Measurements from ENCODE around the gene RBM45. TPM values are rescaled to one million over a fixed set of nuclear protein-coding genes. Genes with fewer than 3 reads are reported as not detected.

RBM45 gene
- total RNA-seq, 1 experiment from 2014 or later, result 10.5 TPM

- H3K9me3 ChIP-seq (ENCODE audit: low read length), result no peaks in the 10 kb centered on the region
These were observed 31.2 kb downstream of the RBM45 start for GRCh38 chr2:178143481-178143880.

GRCh38 chr2:178152033-178152432, 39.8 kb downstream of the RBM45 start:
- Histone ChIP-seq H3K27ac (ENCODE audit: low read length) (no peak overlapping the region), H3K4me3 (ENCODE audit: low read length) (no peak overlapping the region), H3K4me1 (ENCODE audit: insufficient read depth, low read length) (no peaks in the 10 kb centered on the region), H3K9ac (ENCODE audit: low read length) (no peak overlapping the region), H3K79me2 (ENCODE audit: low read length) (no peaks in the 10 kb centered on the region), H4K20me1 (ENCODE audit: low read length) (no peaks in the 10 kb centered on the region), H3K9me2 (replicated peaks; ENCODE audit: low read length) (no peaks in the 10 kb centered on the region), H3K9me3 (ENCODE audit: low read length) (no peaks in the 10 kb centered on the region), H3K36me3 (ENCODE audit: low read depth, low read length) (no peaks in the 10 kb centered on the region), H3F3A (ENCODE audit: low read length, unreplicated experiment) (no peaks in the 10 kb centered on the region), H2AFZ (ENCODE audit: low read length) (no peak overlapping the region), H3K4me2 (ENCODE audit: low read length) (no peak overlapping the region), H3K27me3 (ENCODE audit: low read length) (no peaks in the 10 kb centered on the region)
- no peak for TF ChIP-seq CTCF (conservative IDR thresholded peaks at IDR 0.05; ENCODE audit: low read depth, low read length)
- no peak for DNase-seq
- CTCF ChIA-PET, result no interaction called here
- ATAC-seq, result no peak
- intact Hi-C loops (cut with micrococcal nuclease), result no loop called here
- POLR2A ChIA-PET (ENCODE audit: unreplicated experiment), result no interaction called here
- no TSS peak for BruUV-seq (replicated peaks)

More at GRCh38 chr2:178143481-178143880, 31.2 kb downstream of the RBM45 start:
- Histone ChIP-seq H3K4me2 (ENCODE audit: low read length) (no peak overlapping the region), H3K79me2 (ENCODE audit: low read length) (no peaks in the 10 kb centered on the region), H3K4me1 (ENCODE audit: insufficient read depth, low read length) (peaks cover 12% of the 10 kb centered on the region), H3K4me3 (ENCODE audit: low read length) (no peak overlapping the region), H3K27ac (ENCODE audit: low read length) (no peak overlapping the region), H3K27me3 (ENCODE audit: low read length) (no peaks in the 10 kb centered on the region), H2AFZ (ENCODE audit: low read length) (no peak overlapping the region), H3F3A (ENCODE audit: low read length, unreplicated experiment) (peaks cover 5% of the 10 kb centered on the region), H4K20me1 (ENCODE audit: low read length) (no peaks in the 10 kb centered on the region), H3K36me3 (ENCODE audit: low read depth, low read length) (no peaks in the 10 kb centered on the region), H3K9ac (ENCODE audit: low read length) (no peak overlapping the region), H3K9me2 (replicated peaks; ENCODE audit: low read length) (no peaks in the 10 kb centered on the region)
- CTCF ChIA-PET, result interaction anchor here (0.6 kb wide), 1 partner anchor 611 kb away, joined by 3 read pairs; no protein-coding TSS in a partner anchor
- no TSS peak for BruUV-seq (replicated peaks)
- TF ChIP-seq CTCF (conservative IDR thresholded peaks at IDR 0.05; ENCODE audit: low read depth, low read length), result no peak
- no peak for TF ChIP-seq EZH2phosphoT487 (IDR thresholded peaks at IDR 0.05; ENCODE audit: borderline replicate concordance, low read length)
- TF ChIP-seq EZH2 (IDR thresholded peaks at IDR 0.05; ENCODE audit: low read length, unreplicated experiment), result no peak
- DNase-seq (no peak), ATAC-seq (no peak)
- intact Hi-C loops (cut with micrococcal nuclease), result no loop called here
- POLR2A ChIA-PET (ENCODE audit: unreplicated experiment), result no interaction called here

GRCh38 chr2:178152542-178152941, 40.3 kb downstream of the RBM45 start:
- CTCF ChIA-PET, result no interaction called here
- no peak overlapping the region for H3K4me3 ChIP-seq (ENCODE audit: low read length)
- ATAC-seq, result no peak
- no peak overlapping the region for H3K9ac ChIP-seq (ENCODE audit: low read length)
- no TSS peak for BruUV-seq (replicated peaks)
- no peaks in the 10 kb centered on the region for H3K9me2 ChIP-seq (replicated peaks; ENCODE audit: low read length)
- H3K9me3 ChIP-seq (ENCODE audit: low read length), result no peaks in the 10 kb centered on the region
- intact Hi-C loops (cut with micrococcal nuclease), result no loop called here
- no peak for DNase-seq
- no peaks in the 10 kb centered on the region for H3K36me3 ChIP-seq (ENCODE audit: low read depth, low read length)
- POLR2A ChIA-PET (ENCODE audit: unreplicated experiment), result no interaction called here
- no peaks in the 10 kb centered on the region for H3K79me2 ChIP-seq (ENCODE audit: low read length)
- no peaks in the 10 kb centered on the region for H3K27me3 ChIP-seq (ENCODE audit: low read length)
- no peaks in the 10 kb centered on the region for H3F3A ChIP-seq (ENCODE audit: low read length, unreplicated experiment)
- H3K4me1 ChIP-seq (ENCODE audit: insufficient read depth, low read length), result no peaks in the 10 kb centered on the region
- no peak overlapping the region for H3K27ac ChIP-seq (ENCODE audit: low read length)
- H3K4me2 ChIP-seq (ENCODE audit: low read length), result no peak overlapping the region
- no peaks in the 10 kb centered on the region for H4K20me1 ChIP-seq (ENCODE audit: low read length)
- TF ChIP-seq EZH2 (IDR thresholded peaks at IDR 0.05; ENCODE audit: low read length, unreplicated experiment) (no peak), EZH2phosphoT487 (IDR thresholded peaks at IDR 0.05; ENCODE audit: borderline replicate concordance, low read length) (no peak), CTCF (conservative IDR thresholded peaks at IDR 0.05; ENCODE audit: low read depth, low read length) (no peak)
- H2AFZ ChIP-seq (ENCODE audit: low read length), result no peak overlapping the region
